Glomerular visceral epithelial cell (primary cell): ENCODE results near the gene CFHR2.
"Not testable (repeated sequence)": the region's sequence is repeated elsewhere in the genome, so short reads cannot be mapped to it uniquely, and the experiment has no call there.

ENCODE experiments used
- DNase-seq: peaks from one replicate; pipeline ENCODE4 v3.0.0-alpha.2; 2016; ENCODE audit errors: extremely low spot score

The CFHR2 gene

GRCh38 chr1:196943568-196943967, at the start of gene CFHR2:
CFHR2 (plus strand) TSS chr1:196943738; CDS start chr1:196943881, 143 bp downstream.
- DNase-seq: not testable (repeated sequence)

GRCh38 chr1:196896355-196896754, 47.2 kb upstream of the CFHR2 start:
- DNase-seq: no peak

GRCh38 chr1:196897158-196897828, 46.2 kb upstream of the CFHR2 start:
- DNase-seq: no peak

GRCh38 chr1:196902344-196902743, 41.2 kb upstream of the CFHR2 start:
- DNase-seq: no peak

GRCh38 chr1:196910215-196910614, 33.3 kb upstream of the CFHR2 start:
- DNase-seq: peak; percentile 9

GRCh38 chr1:196912283-196912682, 31.3 kb upstream of the CFHR2 start:
- not testable (repeated sequence) for DNase-seq

GRCh38 chr1:196926839-196927238, 16.7 kb upstream of the CFHR2 start:
- not testable (repeated sequence) for DNase-seq

- not testable (repeated sequence) for DNase-seq
These were observed 10.7 kb upstream of the CFHR2 start for GRCh38 chr1:196932853-196933252.

- DNase-seq: no peak
These were observed 9.9 kb upstream of the CFHR2 start for GRCh38 chr1:196933531-196934189.

GRCh38 chr1:196941474-196941873, 2.1 kb upstream of the CFHR2 start:
- DNase-seq: not testable (repeated sequence)

GRCh38 chr1:196951711-196952394, 8.3 kb downstream of the CFHR2 start:
- DNase-seq: no peak

- DNase-seq: no peak
These were observed 11.2 kb downstream of the CFHR2 start for GRCh38 chr1:196954778-196955177.

- DNase-seq: no peak
These were observed 12.4 kb downstream of the CFHR2 start for GRCh38 chr1:196955926-196956325.

GRCh38 chr1:196960854-196961253, 17.3 kb downstream of the CFHR2 start:
- DNase-seq: no peak

- DNase-seq: no peak
These were observed 26.6 kb downstream of the CFHR2 start for GRCh38 chr1:196970182-196970581.

GRCh38 chr1:196976278-196976677, 32.7 kb downstream of the CFHR2 start:
- DNase-seq: no peak

GRCh38 chr1:196977278-196977677, 33.7 kb downstream of the CFHR2 start, which contains the start of gene CFHR5:
CFHR5 (plus strand) TSS chr1:196977556; CDS start chr1:196977665, 109 bp downstream.
- no peak for DNase-seq

- no peak for DNase-seq
These were observed 37.3 kb downstream of the CFHR2 start for GRCh38 chr1:196980859-196981258.

GRCh38 chr1:196982247-196982646, 38.7 kb downstream of the CFHR2 start:
- not testable (repeated sequence) for DNase-seq

GRCh38 chr1:196991919-196992651, 48.5 kb downstream of the CFHR2 start:
- DNase-seq: not testable (repeated sequence)

GRCh38 chr1:196993916-196994315, 50.4 kb downstream of the CFHR2 start:
- DNase-seq: no peak

GRCh38 chr1:196997423-196997822, 53.9 kb downstream of the CFHR2 start:
- no peak for DNase-seq
